Adrenal gland (tissue), 12 donors: ENCODE measurements around the gene KCNMA1. TPM values are rescaled to one million over a fixed set of nuclear protein-coding genes. Genes with fewer than 3 reads are reported as not detected.
A peak's percentile ranks its signal among the peaks of the same experiment; 100 is the strongest.

Experiments used
- DNase-seq, 7 donors: peaks; one replicate each; pipeline ENCODE4 v3.0.0-alpha.2; 2019 to 2020
- H3K27ac ChIP-seq, 5 donors: fragments of 200-600 bp; sonication (generic) in 4 of 5; 1 replicate in 3 of 5; 2 replicates in 2 of 5; pipeline versions ENCODE4 v1.5.1 to v1.8.0; 2016 to 2020; ENCODE audit warnings: mild to moderate bottlenecking in 1 of 5
- H3K27me3 ChIP-seq: fragments of 200-600 bp; 2 replicates; pipeline ENCODE4 v1.8.0; 2021
- H3K36me3 ChIP-seq, 2 donors: fragments of 200-600 bp; replicated peaks in 1 of 2; 1 replicate in 1 of 2; 2 replicates in 1 of 2; pipeline versions ENCODE4 v1.5.1 to v1.8.0; 2018 to 2022
- H3K4me1 ChIP-seq, 2 donors: fragments of 200-600 bp; replicated peaks in 1 of 2; 1 replicate in 1 of 2; 2 replicates in 1 of 2; pipeline versions ENCODE4 v1.5.1 to v1.8.0; 2018 to 2021
- H3K4me3 ChIP-seq, 4 donors: fragments of 200-600 bp; sonication (generic) in 3 of 4; one replicate each; pipeline ENCODE4 v1.5.1; 2016 to 2018
- H3K9me3 ChIP-seq, 3 donors: fragments of 200-600 bp; sonication (generic) in 1 of 3; replicated peaks in 1 of 3; 1 replicate in 2 of 3; 2 replicates in 1 of 3; pipeline versions ENCODE4 v1.5.1 to v1.8.0; 2016 to 2021
- POLR2A ChIP-seq, 2 donors: fragments of 450-650 bp; IDR thresholded peaks; one replicate each; pipeline ENCODE4 v1.6.1; 2017; ENCODE audit warnings: antibody characterized with exemption in 2 of 2, mild to moderate bottlenecking in 2 of 2, moderate library complexity in 1 of 2
- WGBS, 4 donors: extraction: QIAGEN DNeasy Blood & Tissue Kit in 2 of 4; methylation state at CpG; one replicate each; pipeline versions ENCODE4 v1.1.5 to v1.1.7; 2013 to 2017; 5-methylcytosine and 5-hydroxymethylcytosine counted together
- intact Hi-C, 2 donors: fragments of 100-400 bp; cut with DNase I; formaldehyde crosslinking; loops; one replicate each; pipeline versions ENCODE4 v1.14.1 to v1.15.0; 2022 to 2023
- polyA plus RNA-seq, 3 donors: library from polyadenylated mRNA; stranded (reverse); fragments of 200-250 nt in 2 of 3; fragments of 350-450 nt in 1 of 3; fragmentation: Illumina TruSeq in 1 of 3; extraction: RNeasy Lipid Tissue Mini Kit (QIAGEN cat#74804) in 1 of 3; gene quantifications; one replicate each; pipeline ENCODE4 v1.2.3, GENCODE V29; 2013 to 2014
- total RNA-seq, 9 donors: library from RNA; depleted of rRNA in 4 of 9; stranded (reverse); fragments of >200 nt in 4 of 9; fragments of 120-200 nt in 1 of 9; fragmentation: NEBNext Ultra II Directional in 1 of 9; extraction: Animal tissue kit (Norgen Biotek cat#: 25700) in 1 of 9; gene quantifications; one replicate each; pipeline versions ENCODE4 v1.1.0 to v1.2.4, GENCODE V29; 2013 to 2023
- TF ChIP-seq, protein P1 (sequence below), 6 experiments: fragments of 450-650 bp in 4 of 6; fragments of 200-600 bp in 2 of 6; sonication (generic) in 1 of 6; IDR thresholded peaks; 1 replicate in 5 of 6; 2 replicates in 1 of 6; pipeline versions ENCODE4 v1.5.1 to v1.8.0; 2016 to 2021; ENCODE audit warnings: antibody characterized with exemption in 6 of 6, mild to moderate bottlenecking in 2 of 6, moderate library complexity in 1 of 6
- donor health status: healthy with polysubstance abuse.
- donor health status: Bipolar disorder and iron deficiency.
- donor health status: DM: yes; HTN: yes; CAD: no.
- donor health status: DM: no; HTN: no; CAD: no.
- donor health status: DM: no; HTN: no; CAD: no.
- donor health status: DM: yes; HTN: yes; CAD: no.

Gene KCNMA1
- total and polyA plus RNA-seq, 12 donors: 6.4 to 37.7 (median 13.4) TPM

DNA sequence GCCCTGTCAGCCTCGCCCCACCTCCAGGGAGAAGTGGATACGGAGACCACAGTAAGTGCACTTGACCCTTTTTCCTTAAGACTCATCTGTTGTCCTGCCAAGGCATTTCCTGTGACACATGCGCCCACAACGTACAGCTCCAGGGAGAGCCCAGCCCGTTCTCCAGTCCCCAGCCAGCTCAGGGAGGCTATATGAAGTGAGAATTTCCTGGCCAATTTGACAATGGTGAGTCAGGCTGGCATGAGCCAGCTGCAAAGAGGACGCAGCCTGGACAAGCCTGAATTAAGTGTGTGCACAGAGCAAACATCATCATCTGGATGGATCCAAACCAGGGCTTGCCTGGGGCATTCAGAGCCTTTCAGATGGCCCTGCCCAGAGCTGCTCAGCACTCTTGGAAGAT, 244.8 kb downstream of the KCNMA1 start:
- peak in 3 of 7 donors; percentile 34 to 62 (median 35) for DNase-seq
- Histone ChIP-seq H3K36me3 (no peaks in the 10 kb centered on the region), H3K4me1 (peaks cover 0 to 7% of the 10 kb centered on the region in 2 donors), H3K4me3 (no peak overlapping the region), H3K9me3 (no peaks in the 10 kb centered on the region), H3K27ac (peak overlapping the region in 1 of 5 donors; percentile 4), H3K27me3 (no peaks in the 10 kb centered on the region)
- 39 to 69% (median 44%) methylated on average over 6 of the region's 6 CpGs for WGBS, 4 donors
- intact Hi-C loops: loop anchor here (5.0 to 10.0 kb wide), 2 partner anchors 218 to 244 kb away; partner anchors contain the start of gene KCNMA1 (in 1 of the 2)
- TF ChIP-seq, protein P1, sequence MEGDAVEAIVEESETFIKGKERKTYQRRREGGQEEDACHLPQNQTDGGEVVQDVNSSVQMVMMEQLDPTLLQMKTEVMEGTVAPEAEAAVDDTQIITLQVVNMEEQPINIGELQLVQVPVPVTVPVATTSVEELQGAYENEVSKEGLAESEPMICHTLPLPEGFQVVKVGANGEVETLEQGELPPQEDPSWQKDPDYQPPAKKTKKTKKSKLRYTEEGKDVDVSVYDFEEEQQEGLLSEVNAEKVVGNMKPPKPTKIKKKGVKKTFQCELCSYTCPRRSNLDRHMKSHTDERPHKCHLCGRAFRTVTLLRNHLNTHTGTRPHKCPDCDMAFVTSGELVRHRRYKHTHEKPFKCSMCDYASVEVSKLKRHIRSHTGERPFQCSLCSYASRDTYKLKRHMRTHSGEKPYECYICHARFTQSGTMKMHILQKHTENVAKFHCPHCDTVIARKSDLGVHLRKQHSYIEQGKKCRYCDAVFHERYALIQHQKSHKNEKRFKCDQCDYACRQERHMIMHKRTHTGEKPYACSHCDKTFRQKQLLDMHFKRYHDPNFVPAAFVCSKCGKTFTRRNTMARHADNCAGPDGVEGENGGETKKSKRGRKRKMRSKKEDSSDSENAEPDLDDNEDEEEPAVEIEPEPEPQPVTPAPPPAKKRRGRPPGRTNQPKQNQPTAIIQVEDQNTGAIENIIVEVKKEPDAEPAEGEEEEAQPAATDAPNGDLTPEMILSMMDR (IDR thresholded peaks at IDR 0.05): no peak
- TF ChIP-seq POLR2A (IDR thresholded peaks at IDR 0.05): no peak

DNA sequence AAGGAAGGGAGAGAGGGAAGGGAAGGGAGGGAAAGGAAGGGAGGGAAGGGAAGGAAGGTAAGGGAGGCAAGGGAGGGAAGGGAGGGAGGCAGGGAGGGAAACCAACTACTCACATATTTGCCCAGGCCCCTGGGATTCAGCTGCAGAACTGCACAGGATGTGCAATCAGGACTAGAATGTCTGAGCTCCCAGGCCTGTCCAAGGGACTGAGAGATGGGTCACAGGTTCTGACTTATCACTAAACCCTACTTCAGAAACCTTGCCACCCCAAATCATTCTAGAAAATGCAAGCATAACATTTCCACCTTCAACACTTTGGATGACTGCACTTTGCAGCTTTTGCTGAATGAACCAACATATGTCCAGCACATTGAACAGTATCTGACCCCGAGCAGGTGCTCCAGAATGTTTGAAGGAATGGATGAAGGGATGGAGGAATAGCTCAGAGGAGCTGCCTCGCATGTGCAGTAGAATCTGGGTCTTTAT, 245.3 kb downstream of the KCNMA1 start:
- intact Hi-C loops: loop anchor here (5.0 to 10.0 kb wide), 2 partner anchors 217 to 245 kb away; partner anchors contain the start of gene KCNMA1 (in 1 of the 2)

DNA sequence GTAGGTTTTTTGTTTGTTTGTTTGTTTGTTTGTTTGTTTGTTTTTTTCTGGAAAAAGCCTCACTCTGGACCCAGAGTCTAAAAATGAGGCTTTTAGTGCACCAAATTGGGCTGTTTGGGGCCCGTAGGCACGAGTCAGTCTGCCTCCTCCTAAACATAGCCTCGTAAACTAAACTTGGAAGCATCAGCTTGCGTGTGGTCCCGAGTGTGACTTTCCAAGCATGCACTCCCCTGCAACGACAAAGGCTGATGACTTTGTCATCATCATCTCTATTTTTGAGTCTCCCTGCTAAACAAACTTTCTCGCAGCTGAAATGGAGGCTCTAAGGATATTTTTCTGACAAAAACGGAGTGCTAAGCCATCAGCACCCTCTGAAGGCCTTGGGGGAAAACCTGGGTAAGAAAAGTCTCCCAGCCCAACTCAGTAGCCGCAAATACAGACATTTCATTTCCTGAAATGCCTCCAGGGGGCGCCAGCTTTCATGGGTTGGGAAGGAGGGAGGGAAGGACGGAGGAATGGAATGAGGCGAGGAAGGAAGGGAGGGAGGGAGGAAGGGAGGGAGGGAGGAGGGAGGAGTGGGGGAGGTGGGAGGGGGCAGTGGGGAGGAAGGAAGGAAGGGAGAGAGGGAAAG, 245.9 kb downstream of the KCNMA1 start:
- H3K36me3 ChIP-seq: no peaks in the 10 kb centered on the region
- intact Hi-C loops: loop anchor here (2.0 to 10.0 kb wide), 3 partner anchors 217 to 251 kb away; partner anchors contain the start of gene KCNMA1 (in 1 of the 2)
- TF ChIP-seq, protein P1 (IDR thresholded peaks at IDR 0.05): peak; percentile 55 to 73 (median 66)
- no peak for TF ChIP-seq POLR2A (IDR thresholded peaks at IDR 0.05)
- peak overlapping the region in 1 of 5 donors; percentile 47 for H3K27ac ChIP-seq
- DNase-seq: peak; percentile 69 to 87 (median 80)
- no peak overlapping the region for H3K4me3 ChIP-seq
- WGBS, 4 donors: 25 to 28% (median 25%) methylated on average over 11 to 12 of the region's 12 CpGs
- H3K4me1 ChIP-seq: peaks cover 0 to 7% of the 10 kb centered on the region in 2 donors
- H3K27me3 ChIP-seq: no peaks in the 10 kb centered on the region
- H3K9me3 ChIP-seq: no peaks in the 10 kb centered on the region

More for the DNA sequence above, 245.3 kb downstream of the KCNMA1 start:
- Histone ChIP-seq H3K27ac (peak overlapping the region in 1 of 5 donors; percentile 4), H3K27me3 (no peaks in the 10 kb centered on the region), H3K36me3 (no peaks in the 10 kb centered on the region), H3K4me3 (no peak overlapping the region), H3K9me3 (no peaks in the 10 kb centered on the region), H3K4me1 (peaks cover 0 to 7% of the 10 kb centered on the region in 2 donors)
- TF ChIP-seq, protein P1 (IDR thresholded peaks at IDR 0.05): no peak
- TF ChIP-seq POLR2A (IDR thresholded peaks at IDR 0.05): no peak
- 81 to 94% (median 91%) methylated on average over 2 of the region's 2 CpGs for WGBS, 4 donors
- DNase-seq: peak in 1 of 7 donors; percentile 32

DNA sequence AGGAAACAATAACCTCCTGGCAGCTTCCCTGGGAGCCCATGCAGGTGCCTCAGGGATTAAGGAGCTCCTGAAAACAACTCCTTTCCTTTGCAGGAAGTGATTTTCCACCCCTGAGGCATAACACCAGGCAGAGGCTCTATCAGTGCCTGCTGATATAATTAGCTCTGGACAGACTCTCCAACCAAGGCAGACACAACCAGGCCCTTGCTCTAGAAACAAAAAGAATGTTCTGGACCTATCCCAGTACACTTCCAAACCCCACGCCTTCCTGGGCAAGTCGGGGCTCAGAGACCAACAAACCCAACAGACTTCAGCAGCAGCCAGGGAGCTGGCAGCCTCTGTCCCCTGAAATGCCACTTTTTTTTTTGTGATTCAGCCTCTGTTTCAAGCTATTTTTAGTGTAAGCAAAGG, 247.1 kb downstream of the KCNMA1 start:
- TF ChIP-seq POLR2A (IDR thresholded peaks at IDR 0.05): no peak
- TF ChIP-seq, protein P1 (IDR thresholded peaks at IDR 0.05): no peak
- Histone ChIP-seq H3K27me3 (no peaks in the 10 kb centered on the region), H3K36me3 (no peaks in the 10 kb centered on the region), H3K9me3 (no peaks in the 10 kb centered on the region), H3K4me1 (peaks cover 0 to 7% of the 10 kb centered on the region in 2 donors), H3K4me3 (no peak overlapping the region), H3K27ac (peak overlapping the region in 1 of 5 donors; percentile 47)
- peak in 1 of 7 donors; percentile 63 for DNase-seq
- 39 to 58% (median 48%) methylated on average over 2 of the region's 2 CpGs for WGBS, 4 donors
- intact Hi-C loops: loop anchor here (2.0 to 10.0 kb wide), 3 partner anchors 216 to 252 kb away; partner anchors contain the start of gene KCNMA1 (in 1 of the 2)
